Mesendoderm (in vitro differentiated cells): ENCODE data around the gene RNF213.

Experiments used
- DNase-seq: peaks from one replicate; pipeline ENCODE4 v3.0.0; 2013
- H2AK5ac ChIP-seq: 2 replicates; pipeline ENCODE4 v1.6.1; 2013; ENCODE audit warnings: low read length, inconsistent platforms
- H2BK120ac ChIP-seq: 2 replicates; pipeline ENCODE4 v1.6.1; 2013; ENCODE audit warnings: low read depth, mild to moderate bottlenecking, low read length, moderate library complexity, mixed read lengths
- H2BK15ac ChIP-seq: replicated peaks from 2 replicates; pipeline ENCODE4 v1.6.1; 2013; ENCODE audit warnings: low read depth, mild to moderate bottlenecking, moderate library complexity
- H2BK5ac ChIP-seq: 2 replicates; pipeline ENCODE4 v1.6.1; 2013; ENCODE audit warnings: low read length, inconsistent platforms
- H3K18ac ChIP-seq: 2 replicates; pipeline ENCODE4 v1.6.1; 2013; ENCODE audit warnings: mild to moderate bottlenecking, low read length, mixed read lengths
- H3K23ac ChIP-seq: one replicate; pipeline ENCODE4 v1.6.1; 2013; ENCODE audit warnings: low read length
- H3K27ac ChIP-seq: 2 replicates; pipeline ENCODE4 v1.5.1; 2013; ENCODE audit warnings: low read depth, mild to moderate bottlenecking, inconsistent platforms, low read length, moderate library complexity
- H3K27me3 ChIP-seq: 2 replicates; pipeline ENCODE4 v1.6.1; 2013; ENCODE audit warnings: low read length, control low read depth, mild to moderate bottlenecking, inconsistent platforms; ENCODE audit not compliant: insufficient read depth, poor library complexity
- H3K36me3 ChIP-seq: 2 replicates; pipeline ENCODE4 v1.6.1; 2013; ENCODE audit warnings: low read length, inconsistent platforms; ENCODE audit not compliant: control insufficient read depth, insufficient read depth
- H3K4ac ChIP-seq: one replicate; pipeline ENCODE4 v1.6.1; 2013; ENCODE audit warnings: low read depth, mild to moderate bottlenecking, low read length, moderate library complexity
- H3K4me1 ChIP-seq: 2 replicates; pipeline ENCODE4 v1.6.1; 2013; ENCODE audit warnings: low read depth, low read length, inconsistent platforms; ENCODE audit not compliant: control insufficient read depth
- H3K4me2 ChIP-seq: 2 replicates; pipeline ENCODE4 v1.6.1; 2013; ENCODE audit warnings: low read length
- H3K4me3 ChIP-seq: 2 replicates; pipeline ENCODE4 v1.5.1; 2013; ENCODE audit warnings: mild to moderate bottlenecking, low read length
- H3K56ac ChIP-seq: one replicate; pipeline ENCODE4 v1.6.1; 2013; ENCODE audit warnings: low read length
- H3K79me1 ChIP-seq: 2 replicates; pipeline ENCODE4 v1.6.1; 2013; ENCODE audit warnings: low read length, inconsistent platforms
- H3K79me2 ChIP-seq: 2 replicates; pipeline ENCODE4 v1.6.1; 2013; ENCODE audit warnings: mild to moderate bottlenecking, low read length; ENCODE audit not compliant: control insufficient read depth, insufficient read depth
- H3K9ac ChIP-seq: 2 replicates; pipeline ENCODE4 v1.6.1; 2013; ENCODE audit warnings: low read length, inconsistent platforms
- H4K5ac ChIP-seq: one replicate; pipeline ENCODE4 v1.6.1; 2013; ENCODE audit warnings: low read length
- H4K8ac ChIP-seq: one replicate; pipeline ENCODE4 v1.6.1; 2013; ENCODE audit warnings: low read depth, mild to moderate bottlenecking, control low read depth, low read length, moderate library complexity
- WGBS: extraction: QIAGEN DNeasy Blood & Tissue Kit; methylation state at CpG from one replicate; pipeline ENCODE4 v1.1.7; 2013; ENCODE audit warnings: low lambda C conversion rate, missing lambda C conversion rate; ENCODE audit not compliant: insufficient coverage; ENCODE audit errors: extremely low coverage; 5-methylcytosine and 5-hydroxymethylcytosine counted together

The RNF213 gene

GRCh38 chr17:80248001-80248893 is 12.4 kb upstream of the RNF213 start:
- H3K27me3 ChIP-seq, result no peaks in the 10 kb centered on the region
- no peak overlapping the region for H4K5ac ChIP-seq
- H3K18ac ChIP-seq, result no peak overlapping the region
- H3K23ac ChIP-seq, result no peak overlapping the region
- H3K4ac ChIP-seq, result no peak overlapping the region
- H3K36me3 ChIP-seq, result no peaks in the 10 kb centered on the region
- H2BK15ac ChIP-seq, result no peak overlapping the region
- no peaks in the 10 kb centered on the region for H3K4me1 ChIP-seq
- no peak overlapping the region for H2BK5ac ChIP-seq
- H2AK5ac ChIP-seq, result no peak overlapping the region
- no peak overlapping the region for H3K27ac ChIP-seq
- DNase-seq, result no peak
- WGBS, result no CpG with 5 or more reads among the region's 23 CpGs
- H3K56ac ChIP-seq, result no peak overlapping the region
- H3K4me3 ChIP-seq, result no peak overlapping the region
- H3K79me2 ChIP-seq, result no peaks in the 10 kb centered on the region
- H2BK120ac ChIP-seq, result no peak overlapping the region
- no peak overlapping the region for H3K4me2 ChIP-seq
- no peaks in the 10 kb centered on the region for H3K79me1 ChIP-seq
- H4K8ac ChIP-seq, result no peak overlapping the region
- H3K9ac ChIP-seq, result no peak overlapping the region

GRCh38 chr17:80248894-80249710 is 11.6 kb upstream of the RNF213 start:
- Histone ChIP-seq H3K27ac (no peak overlapping the region), H3K36me3 (no peaks in the 10 kb centered on the region), H3K4me2 (no peak overlapping the region), H3K23ac (no peak overlapping the region), H3K18ac (no peak overlapping the region), H3K79me2 (no peaks in the 10 kb centered on the region), H3K79me1 (no peaks in the 10 kb centered on the region), H4K5ac (no peak overlapping the region), H4K8ac (no peak overlapping the region), H3K27me3 (no peaks in the 10 kb centered on the region), H2BK5ac (no peak overlapping the region), H3K56ac (no peak overlapping the region), H3K4me3 (no peak overlapping the region), H3K9ac (no peak overlapping the region), H3K4ac (no peak overlapping the region), H2BK15ac (no peak overlapping the region), H3K4me1 (no peaks in the 10 kb centered on the region), H2BK120ac (no peak overlapping the region), H2AK5ac (no peak overlapping the region)
- WGBS, result no CpG with 5 or more reads among the region's 26 CpGs
- no peak for DNase-seq

GRCh38 chr17:80251966-80252365 is 8.7 kb upstream of the RNF213 start:
- no peak overlapping the region for H4K5ac ChIP-seq

GRCh38 chr17:80252871-80253270 is 7.8 kb upstream of the RNF213 start:
- Histone ChIP-seq H3K9ac (no peak overlapping the region), H4K5ac (no peak overlapping the region), H2BK5ac (no peak overlapping the region), H3K23ac (no peak overlapping the region), H3K56ac (no peak overlapping the region), H3K4ac (no peak overlapping the region), H3K4me3 (no peak overlapping the region), H3K4me2 (no peak overlapping the region), H3K18ac (no peak overlapping the region), H3K79me1 (no peaks in the 10 kb centered on the region), H3K27me3 (no peaks in the 10 kb centered on the region), H3K79me2 (no peaks in the 10 kb centered on the region), H2AK5ac (no peak overlapping the region), H2BK15ac (no peak overlapping the region), H3K4me1 (peaks cover 3% of the 10 kb centered on the region), H3K27ac (no peak overlapping the region), H4K8ac (no peak overlapping the region), H3K36me3 (no peaks in the 10 kb centered on the region), H2BK120ac (no peak overlapping the region)
- no CpG with 5 or more reads among the region's 13 CpGs for WGBS
- peak; percentile 65 for DNase-seq

More at GRCh38 chr17:80251966-80252365, 8.7 kb upstream of the RNF213 start:
- H4K8ac ChIP-seq, result no peak overlapping the region
- H2AK5ac ChIP-seq, result no peak overlapping the region
- H3K9ac ChIP-seq, result no peak overlapping the region
- no peaks in the 10 kb centered on the region for H3K36me3 ChIP-seq
- no peak overlapping the region for H3K56ac ChIP-seq
- WGBS, result no CpG with 5 or more reads among the region's 11 CpGs
- H3K23ac ChIP-seq, result no peak overlapping the region
- H3K4me2 ChIP-seq, result no peak overlapping the region
- H3K27ac ChIP-seq, result no peak overlapping the region
- peaks cover 3% of the 10 kb centered on the region for H3K4me1 ChIP-seq
- no peaks in the 10 kb centered on the region for H3K27me3 ChIP-seq
- H2BK120ac ChIP-seq, result no peak overlapping the region
- no peak overlapping the region for H3K4ac ChIP-seq
- H3K79me1 ChIP-seq, result no peaks in the 10 kb centered on the region
- H3K4me3 ChIP-seq, result no peak overlapping the region
- H2BK5ac ChIP-seq, result no peak overlapping the region
- no peak overlapping the region for H2BK15ac ChIP-seq
- no peak for DNase-seq
- no peaks in the 10 kb centered on the region for H3K79me2 ChIP-seq
- no peak overlapping the region for H3K18ac ChIP-seq

- Histone ChIP-seq H3K79me1 (no peaks in the 10 kb centered on the region), H3K4me2 (no peak overlapping the region), H2AK5ac (no peak overlapping the region), H3K56ac (peak overlapping the region; percentile 34), H3K18ac (no peak overlapping the region), H2BK15ac (no peak overlapping the region), H3K36me3 (no peaks in the 10 kb centered on the region), H3K27ac (no peak overlapping the region), H3K4me1 (peaks cover 4% of the 10 kb centered on the region), H3K4ac (no peak overlapping the region), H3K9ac (no peak overlapping the region), H3K79me2 (no peaks in the 10 kb centered on the region), H3K23ac (no peak overlapping the region), H3K27me3 (no peaks in the 10 kb centered on the region), H4K5ac (no peak overlapping the region), H2BK5ac (no peak overlapping the region), H3K4me3 (no peak overlapping the region), H4K8ac (no peak overlapping the region), H2BK120ac (no peak overlapping the region)
- no peak for DNase-seq
- WGBS, result no CpG with 5 or more reads among the region's 21 CpGs
These were observed 6.8 kb upstream of the RNF213 start for GRCh38 chr17:80253631-80254395.
